Left renal cortex interstitium (tissue), 4 donors: ENCODE results near the gene NUDT3. TPM values are rescaled to one million over a fixed set of nuclear protein-coding genes. Genes with fewer than 3 reads are reported as not detected.
"Not testable (repeated sequence)": the region's sequence is repeated elsewhere in the genome, so short reads cannot be mapped to it uniquely, and the experiment has no call there.

ENCODE experiments used
- DNase-seq, 4 donors: peaks; one replicate each; pipeline ENCODE4 v3.0.0-alpha.2; 2013; ENCODE audit warnings: low read depth in 4 of 4, low spot score in 2 of 4, missing footprints in 1 of 4
- polyA plus RNA-seq, 4 donors: library from polyadenylated mRNA; unstranded; fragments of 120-200 nt; gene quantifications; one replicate each; pipeline ENCODE4 v1.2.1, GENCODE V29; 2013; ENCODE audit not compliant: insufficient read length in 4 of 4

NUDT3 gene
- polyA plus RNA-seq, 4 donors: 14.8 to 28.1 (median 21.9) TPM

DNA sequence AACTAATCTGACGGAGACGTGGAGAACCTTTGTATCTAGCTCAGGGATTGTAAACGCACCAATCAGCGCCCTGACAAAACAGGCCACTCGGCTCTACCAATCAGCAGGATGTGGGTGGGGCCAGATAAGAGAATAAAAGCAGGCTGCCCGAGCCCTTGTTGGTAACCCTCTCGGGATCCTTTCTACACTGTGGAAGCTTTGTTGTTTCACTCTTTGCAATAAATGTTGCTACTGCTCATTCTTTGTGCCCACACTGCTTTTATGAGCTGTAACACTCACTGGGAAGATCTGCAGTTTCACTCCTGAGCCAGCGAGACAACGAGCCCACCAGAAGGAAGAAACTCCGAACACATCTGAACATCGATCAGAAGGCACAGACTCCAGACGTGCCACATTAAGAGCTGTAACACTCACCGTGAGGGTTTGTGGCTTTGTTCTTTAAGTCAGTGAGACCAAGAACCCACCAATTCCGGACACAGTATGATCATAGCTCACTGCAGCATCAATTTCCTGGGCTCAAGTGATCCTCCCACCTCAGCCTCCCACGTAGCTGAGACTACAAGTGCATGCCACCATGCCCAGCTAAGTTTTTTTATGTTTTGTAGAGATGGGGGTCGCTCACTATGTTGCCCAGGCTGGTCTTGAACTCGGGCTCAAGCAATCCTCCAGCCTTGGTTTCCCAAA lies 122.7 kb downstream of the NUDT3 start:
- DNase-seq: not testable (repeated sequence)

DNA sequence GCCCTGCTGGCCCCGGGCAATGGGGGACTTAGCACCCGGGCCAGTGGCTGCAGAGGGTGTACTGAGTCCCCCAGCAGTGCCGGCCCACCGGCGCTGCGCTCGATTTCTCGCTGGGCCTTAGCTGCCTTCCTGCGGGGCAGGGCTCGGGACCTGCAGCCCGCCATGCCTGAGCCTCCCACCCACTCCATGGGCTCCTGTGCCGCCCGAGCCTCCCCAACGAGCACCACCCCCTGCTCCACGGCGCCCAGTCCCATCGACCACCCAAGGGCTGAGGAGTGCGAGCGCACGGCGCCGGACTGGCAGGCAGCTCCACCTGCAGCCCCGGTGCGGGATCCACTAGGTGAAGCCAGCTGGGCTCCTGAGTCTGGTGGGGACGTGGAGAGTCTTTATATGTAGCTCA lies 123.3 kb downstream of the NUDT3 start:
- not testable (repeated sequence) for DNase-seq

- DNase-seq: no peak
These were observed 124.7 kb downstream of the NUDT3 start for GRCh38 chr6:34267746-34268145.

- DNase-seq: not testable (repeated sequence)
These were observed 129.0 kb downstream of the NUDT3 start for GRCh38 chr6:34263484-34263883.

- no peak for DNase-seq
These were observed 131.7 kb downstream of the NUDT3 start for GRCh38 chr6:34260576-34261267.

- DNase-seq: no peak
These were observed 132.9 kb downstream of the NUDT3 start for GRCh38 chr6:34259529-34260069.

- DNase-seq: not testable (repeated sequence)
These were observed 140.1 kb downstream of the NUDT3 start for GRCh38 chr6:34252395-34252794.

DNA sequence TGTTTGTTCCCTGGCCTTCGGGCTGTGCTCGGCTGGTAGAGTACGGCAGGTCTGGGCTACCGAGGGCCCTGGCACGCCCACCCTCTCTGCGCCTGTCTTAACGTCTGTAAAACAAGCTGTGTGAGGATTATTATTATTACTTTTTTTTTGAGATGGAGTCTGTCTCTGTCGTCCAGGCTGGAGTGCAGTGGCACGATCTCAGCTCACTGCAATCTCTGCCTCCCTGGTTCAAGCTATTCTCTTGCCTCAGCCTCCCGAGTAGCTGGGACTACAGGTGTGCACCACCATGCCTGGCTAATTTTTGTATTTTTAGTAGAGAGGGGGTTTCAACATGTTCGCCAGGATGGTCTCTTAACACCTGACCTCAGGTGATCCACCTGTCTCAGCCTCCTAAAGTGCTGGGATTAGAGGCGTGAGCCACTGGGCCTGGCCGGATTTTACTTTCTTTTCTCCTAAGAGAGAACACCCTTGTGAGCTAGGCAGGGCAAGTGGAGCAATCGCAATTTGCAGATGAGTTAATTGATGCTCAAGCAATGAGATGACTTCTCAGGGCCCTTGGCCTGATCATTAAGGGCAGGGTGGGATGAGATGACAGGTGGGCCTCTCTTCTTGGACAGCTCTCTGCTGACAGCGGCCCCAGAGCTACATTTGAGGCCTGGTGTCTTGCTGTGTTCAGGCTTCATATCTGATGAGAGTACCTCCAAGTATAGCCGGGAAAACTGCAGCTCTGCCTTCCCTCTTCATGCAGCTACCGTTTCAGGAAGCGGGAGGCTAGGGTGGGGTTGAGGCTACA lies 142.8 kb downstream of the NUDT3 start:
- no peak for DNase-seq

DNA sequence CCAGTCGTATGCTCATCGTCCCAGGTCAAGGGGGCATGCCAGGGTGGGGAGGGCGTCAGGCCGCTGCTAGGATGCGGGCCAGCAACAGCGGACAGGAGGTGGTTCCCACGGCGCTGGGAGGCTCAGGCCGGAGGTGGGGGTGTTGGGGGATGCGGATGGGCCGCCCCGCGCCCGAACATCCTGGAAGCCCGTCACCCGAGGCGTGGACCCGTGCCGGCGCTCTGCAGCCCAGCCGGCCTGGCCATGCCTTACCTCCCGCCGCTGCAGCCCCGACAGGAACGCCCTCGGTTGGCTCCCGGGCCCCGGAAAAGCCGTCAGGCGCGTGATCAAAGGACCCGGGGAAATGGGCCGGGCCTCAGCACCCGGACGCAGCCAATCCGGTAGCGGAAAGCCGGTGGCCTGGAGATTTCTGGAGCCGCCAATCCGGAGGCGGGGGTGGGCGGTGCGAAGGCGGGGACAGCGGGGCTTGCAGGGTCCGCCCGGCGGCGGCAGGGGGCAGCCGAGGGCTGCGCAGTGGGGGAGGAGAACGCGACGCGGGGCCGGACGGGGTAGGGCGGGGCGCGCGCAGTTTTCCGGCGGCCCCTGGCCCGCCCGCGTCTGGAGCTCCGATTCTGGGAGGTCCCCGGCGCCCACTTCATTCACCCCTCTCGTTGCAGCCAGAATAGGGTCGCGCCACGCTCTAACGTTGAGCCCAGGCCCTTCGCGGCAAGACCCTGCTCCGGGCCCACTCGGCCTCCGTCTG lies 143.6 kb downstream of the NUDT3 start, which contains the start of gene SMIM29:
SMIM29 (minus strand) TSS at position 280 of the 742 bp plus-strand sequence. CDS start 1,215 bp downstream, outside the sequence.
- DNase-seq: peak; percentile 67 to 93 (median 86)

- DNase-seq: no peak
These were observed 144.2 kb downstream of the NUDT3 start for GRCh38 chr6:34248198-34248726.

GRCh38 chr6:34247481-34248197 lies 144.8 kb downstream of the NUDT3 start:
- DNase-seq: no peak

GRCh38 chr6:34246563-34247391 lies 145.7 kb downstream of the NUDT3 start:
- DNase-seq: no peak

GRCh38 chr6:34246249-34246562 lies 146.3 kb downstream of the NUDT3 start:
- DNase-seq: no peak

DNA sequence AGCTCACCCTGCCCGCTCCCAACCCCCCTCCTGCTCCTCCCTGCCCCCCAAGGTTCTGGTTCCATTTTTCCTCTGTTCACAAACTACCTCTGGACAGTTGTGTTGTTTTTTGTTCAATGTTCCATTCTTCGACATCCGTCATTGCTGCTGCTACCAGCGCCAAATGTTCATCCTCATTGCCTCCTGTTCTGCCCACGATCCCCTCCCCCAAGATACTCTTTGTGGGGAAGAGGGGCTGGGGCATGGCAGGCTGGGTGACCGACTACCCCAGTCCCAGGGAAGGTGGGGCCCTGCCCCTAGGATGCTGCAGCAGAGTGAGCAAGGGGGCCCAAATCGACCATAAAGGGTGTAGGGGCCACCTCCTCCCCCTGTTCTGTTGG lies 146.7 kb downstream of the NUDT3 start:
- not testable (repeated sequence) for DNase-seq

DNA sequence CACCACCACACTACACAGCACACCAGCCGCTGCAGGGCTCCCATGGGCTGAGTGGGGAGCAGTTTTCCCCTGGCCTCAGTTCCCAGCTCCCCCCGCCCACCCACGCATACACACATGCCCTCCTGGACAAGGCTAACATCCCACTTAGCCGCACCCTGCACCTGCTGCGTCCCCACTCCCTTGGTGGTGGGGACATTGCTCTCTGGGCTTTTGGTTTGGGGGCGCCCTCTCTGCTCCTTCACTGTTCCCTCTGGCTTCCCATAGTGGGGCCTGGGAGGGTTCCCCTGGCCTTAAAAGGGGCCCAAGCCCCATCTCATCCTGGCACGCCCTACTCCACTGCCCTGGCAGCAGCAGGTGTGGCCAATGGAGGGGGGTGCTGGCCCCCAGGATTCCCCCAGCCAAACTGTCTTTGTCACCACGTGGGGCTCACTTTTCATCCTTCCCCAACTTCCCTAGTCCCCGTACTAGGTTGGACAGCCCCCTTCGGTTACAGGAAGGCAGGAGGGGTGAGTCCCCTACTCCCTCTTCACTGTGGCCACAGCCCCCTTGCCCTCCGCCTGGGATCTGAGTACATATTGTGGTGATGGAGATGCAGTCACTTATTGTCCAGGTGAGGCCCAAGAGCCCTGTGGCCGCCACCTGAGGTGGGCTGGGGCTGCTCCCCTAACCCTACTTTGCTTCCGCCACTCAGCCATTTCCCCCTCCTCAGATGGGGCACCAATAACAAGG lies 147.3 kb downstream of the NUDT3 start:
- not testable (repeated sequence) for DNase-seq

DNA sequence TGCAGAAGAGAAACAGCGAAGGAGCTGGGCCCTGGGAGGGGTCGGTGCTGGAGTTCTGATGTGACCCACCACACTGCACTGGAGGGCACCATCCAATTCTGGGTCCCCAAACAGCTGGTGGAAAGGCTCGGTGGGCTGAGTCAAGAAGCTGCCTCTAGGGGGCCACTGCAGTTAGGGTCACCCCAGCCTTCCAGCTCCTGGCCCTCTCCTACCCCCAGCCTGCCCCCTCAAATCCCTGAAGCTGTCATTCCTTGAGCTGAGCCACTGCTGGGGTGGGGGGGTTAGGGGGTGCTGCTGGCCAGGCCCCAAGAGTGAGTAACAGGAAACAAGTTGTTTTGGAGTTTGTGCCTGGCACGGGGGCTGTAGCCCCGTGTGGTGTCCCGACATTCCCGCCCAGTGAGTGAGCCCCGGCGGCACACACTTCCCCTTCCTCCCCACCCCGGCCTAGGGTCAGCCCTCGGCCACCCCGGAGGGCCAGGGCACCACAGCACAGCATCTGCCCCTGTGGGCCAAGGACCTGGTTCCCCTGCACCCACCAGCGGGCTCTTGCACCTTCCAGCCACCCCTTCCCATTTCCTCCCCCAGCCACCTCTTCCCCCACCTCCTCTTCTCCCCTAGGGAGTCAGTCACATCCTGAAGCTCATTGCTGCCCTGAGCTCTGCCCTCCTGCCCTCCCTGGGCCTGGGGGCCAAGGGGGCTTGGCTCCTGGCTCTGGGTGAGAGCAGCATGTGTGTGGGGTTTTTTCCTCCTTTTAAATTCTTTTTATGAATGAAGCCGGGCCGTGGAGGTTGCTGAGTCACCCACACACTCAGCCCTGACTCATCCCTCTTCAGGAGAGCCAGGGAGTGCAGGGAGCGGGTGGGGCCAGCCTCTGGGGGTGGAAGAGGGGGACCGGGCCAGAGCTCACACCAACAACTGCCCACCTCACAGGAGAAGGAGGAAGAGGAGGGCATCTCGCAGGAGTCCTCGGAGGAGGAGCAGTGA lies 148.3 kb downstream of the NUDT3 start:
- DNase-seq: no peak
